ENCODE measurements around the gene SYTL1.

GRCh38 chr1:27318136-27318535, 23.7 kb upstream of the SYTL1 start:
- TF ChIP-seq ZBTB33 (IDR thresholded peaks at IDR 0.05; ENCODE audit: borderline replicate concordance, low read depth), result no peak
- no peak for TF ChIP-seq GABPA (IDR thresholded peaks at IDR 0.05; ENCODE audit: low read depth)
- TF ChIP-seq RFX5 (IDR thresholded peaks at IDR 0.05; ENCODE audit: low read length), result no peak
- no peak for TF ChIP-seq RAD21 (IDR thresholded peaks at IDR 0.05; ENCODE audit: low read length)
- TF ChIP-seq SIN3A (IDR thresholded peaks at IDR 0.05; ENCODE audit: borderline replicate concordance, low read depth, low read length), result no peak
- no peak for TF ChIP-seq CTCF (IDR thresholded peaks at IDR 0.05)
- TF ChIP-seq TAF1 (IDR thresholded peaks at IDR 0.05; ENCODE audit: borderline replicate concordance, low read depth, low read length), result no peak
- TF ChIP-seq MXI1 (IDR thresholded peaks at IDR 0.05; ENCODE audit: low read depth, low read length), result no peak
- no peak for TF ChIP-seq YY1 (IDR thresholded peaks at IDR 0.05; ENCODE audit: low read depth)
- no peak for TF ChIP-seq RXRA (IDR thresholded peaks at IDR 0.05; ENCODE audit: borderline replicate concordance, low read depth)
- TF ChIP-seq MAX (IDR thresholded peaks at IDR 0.05; ENCODE audit: low read depth), result no peak
